ENCODE results near the gene C10orf95. TPM values are rescaled to one million over a fixed set of nuclear protein-coding genes. Genes with fewer than 3 reads are reported as not detected.

The C10orf95 gene
- total and polyA plus RNA-seq, 2 of the 13 experiments (the other 11 are each of a cell fraction or from before 2014, with no cell fraction given), result 0.05 to 0.07 TPM

DNA sequence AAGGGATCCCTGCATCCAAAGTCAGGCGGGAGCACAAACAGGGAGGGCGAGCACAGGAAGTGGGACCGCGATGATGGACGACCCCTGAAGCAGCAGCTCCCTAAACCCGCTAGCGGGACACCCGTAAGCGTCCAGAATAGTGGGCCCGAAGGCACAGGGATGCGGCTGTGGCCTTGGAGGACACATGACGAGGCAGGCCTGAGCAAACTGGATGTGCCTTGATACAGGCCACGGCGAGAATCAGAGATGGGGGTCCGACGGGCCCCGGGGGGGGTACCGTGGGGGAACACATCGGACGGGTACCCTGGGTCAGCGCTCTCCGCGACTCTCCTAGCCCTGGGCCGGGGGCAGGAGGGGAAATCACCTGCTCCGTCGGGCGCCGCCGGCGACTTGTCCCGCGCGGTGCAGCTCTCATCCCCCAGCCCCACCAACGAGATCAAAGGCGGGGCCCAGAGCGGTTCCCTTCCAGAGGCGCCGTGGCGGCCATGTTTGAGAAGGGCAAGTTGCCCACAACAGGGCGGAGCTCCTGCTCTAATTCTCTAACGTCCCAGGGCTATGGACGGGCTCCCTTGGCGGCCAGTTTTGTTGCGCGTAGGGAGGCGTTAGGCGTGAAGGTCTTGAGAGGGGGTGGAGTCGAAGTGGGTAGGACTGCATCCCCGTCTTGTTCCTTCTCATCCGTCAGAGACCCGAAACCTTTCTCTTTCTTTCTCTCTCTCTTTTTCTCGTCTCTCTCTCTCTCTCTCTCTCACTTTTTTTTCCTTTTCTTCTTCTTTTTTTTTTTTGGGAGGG, 19.0 kb downstream of the C10orf95 start, which contains the start of gene CUEDC2 (continued):
- TF ChIP-seq ZNF12 (CRISPR knock-in tag; IDR thresholded peaks at IDR 0.05) (0 out of 2 replicates have a peak, but pooled peaks have one; percentile 45), GATAD1 (CRISPR knock-in tag; IDR thresholded peaks at IDR 0.05) (peak; percentile 88), RBAK (CRISPR knock-in tag; IDR thresholded peaks at IDR 0.05) (no peak), ZNF30 (CRISPR knock-in tag; IDR thresholded peaks at IDR 0.05) (no peak), HES4 (CRISPR knock-in tag; IDR thresholded peaks at IDR 0.05; ENCODE audit: borderline replicate concordance) (0 out of 2 replicates have a peak, but pooled peaks have one; percentile 50), MIXL1 (CRISPR knock-in tag; IDR thresholded peaks at IDR 0.05) (peak; percentile 61), MYC (CRISPR knock-in tag; IDR thresholded peaks at IDR 0.05; ENCODE audit: borderline replicate concordance) (peak; percentile 52; the same call in 1 of the 2 replicates), ZNF746 (CRISPR knock-in tag; IDR thresholded peaks at IDR 0.05) (peak; percentile 73), MAZ (IDR thresholded peaks at IDR 0.05; ENCODE audit: borderline replicate concordance, low read depth, low read length) (peak; percentile 67), MAZ (CRISPR knock-in tag; IDR thresholded peaks at IDR 0.05; ENCODE audit: low read depth) (peak; percentile 89), PAWR (CRISPR knock-in tag; IDR thresholded peaks at IDR 0.05; ENCODE audit: borderline replicate concordance) (no peak), KDM2A (CRISPR knock-in tag; IDR thresholded peaks at IDR 0.05; ENCODE audit: borderline replicate concordance, low read depth) (peak; percentile 89; the same call in 1 of the 2 replicates), FIP1L1 (IDR thresholded peaks at IDR 0.05; ENCODE audit: borderline replicate concordance, insufficient read depth, low read depth, low read length) (no peak), ZNF792 (CRISPR knock-in tag; IDR thresholded peaks at IDR 0.05) (peak; percentile 67; the same call in 1 of the 2 replicates), SRSF1 (optimal IDR thresholded peaks at IDR 0.05; ENCODE audit: low read depth, low read length) (peak; percentile 59), POLR2G (IDR thresholded peaks at IDR 0.05; ENCODE audit: low read depth, low read length) (peak; percentile 79), MEF2D (CRISPR knock-in tag; IDR thresholded peaks at IDR 0.05) (0 out of 2 replicates have a peak, but pooled peaks have one; percentile 19), MIER2 (CRISPR knock-in tag; IDR thresholded peaks at IDR 0.05) (peak; percentile 76; the same call in 1 of the 2 replicates), ZFP90 (CRISPR knock-in tag; IDR thresholded peaks at IDR 0.05; ENCODE audit: borderline replicate concordance) (no peak), SNAPC2 (CRISPR knock-in tag; IDR thresholded peaks at IDR 0.05) (0 out of 2 replicates have a peak, but pooled peaks have one; percentile 30), PCBP1 (IDR thresholded peaks at IDR 0.05; ENCODE audit: borderline replicate concordance, low read depth, low read length) (peak; percentile 74; the same call in 1 of the 2 replicates), RBM39 (IDR thresholded peaks at IDR 0.05; ENCODE audit: low read depth, low read length, poor library complexity, severe bottlenecking) (peak; percentile 85), ZNF720 (CRISPR knock-in tag; IDR thresholded peaks at IDR 0.05) (no peak), ZNF451 (CRISPR knock-in tag; IDR thresholded peaks at IDR 0.05) (0 out of 2 replicates have a peak, but pooled peaks have one; percentile 30)
- TF ChIP-seq, protein P1, sequence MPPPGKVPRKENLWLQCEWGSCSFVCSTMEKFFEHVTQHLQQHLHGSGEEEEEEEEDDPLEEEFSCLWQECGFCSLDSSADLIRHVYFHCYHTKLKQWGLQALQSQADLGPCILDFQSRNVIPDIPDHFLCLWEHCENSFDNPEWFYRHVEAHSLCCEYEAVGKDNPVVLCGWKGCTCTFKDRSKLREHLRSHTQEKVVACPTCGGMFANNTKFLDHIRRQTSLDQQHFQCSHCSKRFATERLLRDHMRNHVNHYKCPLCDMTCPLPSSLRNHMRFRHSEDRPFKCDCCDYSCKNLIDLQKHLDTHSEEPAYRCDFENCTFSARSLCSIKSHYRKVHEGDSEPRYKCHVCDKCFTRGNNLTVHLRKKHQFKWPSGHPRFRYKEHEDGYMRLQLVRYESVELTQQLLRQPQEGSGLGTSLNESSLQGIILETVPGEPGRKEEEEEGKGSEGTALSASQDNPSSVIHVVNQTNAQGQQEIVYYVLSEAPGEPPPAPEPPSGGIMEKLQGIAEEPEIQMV (CRISPR knock-in tag; IDR thresholded peaks at IDR 0.05; ENCODE audit: low read depth), result 0 out of 2 replicates have a peak, but pooled peaks have one; percentile 30
- TF ChIP-seq, protein P2, sequence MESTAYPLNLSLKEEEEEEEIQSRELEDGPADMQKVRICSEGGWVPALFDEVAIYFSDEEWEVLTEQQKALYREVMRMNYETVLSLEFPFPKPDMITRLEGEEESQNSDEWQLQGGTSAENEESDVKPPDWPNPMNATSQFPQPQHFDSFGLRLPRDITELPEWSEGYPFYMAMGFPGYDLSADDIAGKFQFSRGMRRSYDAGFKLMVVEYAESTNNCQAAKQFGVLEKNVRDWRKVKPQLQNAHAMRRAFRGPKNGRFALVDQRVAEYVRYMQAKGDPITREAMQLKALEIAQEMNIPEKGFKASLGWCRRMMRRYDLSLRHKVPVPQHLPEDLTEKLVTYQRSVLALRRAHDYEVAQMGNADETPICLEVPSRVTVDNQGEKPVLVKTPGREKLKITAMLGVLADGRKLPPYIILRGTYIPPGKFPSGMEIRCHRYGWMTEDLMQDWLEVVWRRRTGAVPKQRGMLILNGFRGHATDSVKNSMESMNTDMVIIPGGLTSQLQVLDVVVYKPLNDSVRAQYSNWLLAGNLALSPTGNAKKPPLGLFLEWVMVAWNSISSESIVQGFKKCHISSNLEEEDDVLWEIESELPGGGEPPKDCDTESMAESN (CRISPR knock-in tag; conservative IDR thresholded peaks at IDR 0.05), result 0 out of 2 replicates have a peak, but pooled peaks have one; percentile 38
